Smooth muscle cell (in vitro differentiated cells): ENCODE measurements around the gene FAM174B. TPM values are rescaled to one million over a fixed set of nuclear protein-coding genes. Genes with fewer than 3 reads are reported as not detected.
A peak's percentile ranks its signal among the peaks of the same experiment; 100 is the strongest.

Experiments used
- DNase-seq: peaks from one replicate; lab custom pipeline; 2025; ENCODE audit not compliant: unreplicated experiment; lab: John Stamatoyannopoulos, UW
- H2AFZ ChIP-seq: fragments of 200-600 bp; sonication (generic); 2 replicates; pipeline ENCODE4 v1.6.0; 2016; ENCODE audit warnings: antibody characterized with exemption, low read depth, mild to moderate bottlenecking
- H3F3A ChIP-seq: fragments of 200-600 bp; sonication (generic); 2 replicates; pipeline ENCODE4 v1.6.0; 2017; ENCODE audit warnings: antibody characterized with exemption, low read depth
- H3K27ac ChIP-seq: fragments of 200-600 bp; sonication (generic); 2 replicates; pipeline ENCODE4 v1.5.1; 2016; ENCODE audit warnings: low read depth, mild to moderate bottlenecking
- H3K27me3 ChIP-seq: fragments of 200-600 bp; sonication (generic); 2 replicates; pipeline ENCODE4 v1.6.1; 2016; ENCODE audit warnings: low read depth, mild to moderate bottlenecking
- H3K36me3 ChIP-seq: fragments of 200-600 bp; sonication (generic); 2 replicates; pipeline ENCODE4 v1.5.1; 2016; ENCODE audit warnings: low read depth
- H3K4me1 ChIP-seq: fragments of 200-600 bp; sonication (generic); 2 replicates; pipeline ENCODE4 v1.5.1; 2016; ENCODE audit warnings: low read depth
- H3K4me2 ChIP-seq: fragments of 200-600 bp; sonication (generic); 2 replicates; pipeline ENCODE4 v1.6.0; 2016; ENCODE audit warnings: mild to moderate bottlenecking
- H3K4me3 ChIP-seq: fragments of 200-600 bp; sonication (generic); 2 replicates; pipeline ENCODE4 v1.5.1; 2016; ENCODE audit warnings: mild to moderate bottlenecking
- H3K79me2 ChIP-seq: fragments of 200-600 bp; sonication (generic); 2 replicates; pipeline ENCODE4 v1.6.0; 2016; ENCODE audit warnings: low read depth, mild to moderate bottlenecking
- H3K9ac ChIP-seq: fragments of 200-600 bp; sonication (generic); 2 replicates; pipeline ENCODE4 v1.6.0; 2016; ENCODE audit warnings: low read depth
- H3K9me3 ChIP-seq: fragments of 200-600 bp; sonication (generic); replicated peaks from 2 replicates; pipeline ENCODE4 v1.5.1; 2016; ENCODE audit warnings: low read depth
- H4K20me1 ChIP-seq: fragments of 200-600 bp; sonication (generic); 2 replicates; pipeline ENCODE4 v1.6.0; 2016; ENCODE audit warnings: low read depth
- CTCF ChIP-seq: fragments of 200-600 bp; sonication (generic); IDR thresholded peaks from 2 replicates; pipeline ENCODE4 v1.5.1; 2017; ENCODE audit warnings: borderline replicate concordance, mild to moderate bottlenecking, antibody characterized with exemption; ENCODE audit not compliant: insufficient read depth, poor library complexity, severe bottlenecking
- WGBS: methylation state at CpG from one replicate; pipeline ENCODE4 v1.1.7; 2016; ENCODE audit warnings: low lambda C conversion rate; 5-methylcytosine and 5-hydroxymethylcytosine counted together
- polyA plus RNA-seq: library from polyadenylated mRNA; unstranded; fragments of >200 nt; fragmentation: Nextera tagmentation; extraction: Ambion mirVana; gene quantifications from 2 replicates; pipeline ENCODE4 v1.2.1, GENCODE V29; 2016
- total RNA-seq: library from RNA; depleted of rRNA; stranded (reverse); fragments of >200 nt; gene quantifications from 2 replicates; pipeline ENCODE4 v1.2.3, GENCODE V29; 2014

The FAM174B gene
- total and polyA plus RNA-seq, 2 experiments from 2014 or later: 2.0 to 2.1 TPM

- Histone ChIP-seq H3K27me3 (no peaks in the 10 kb centered on the region), H3K4me2 (no peak overlapping the region), H3K9ac (no peak overlapping the region), H3K9me3 (no peaks in the 10 kb centered on the region), H3K36me3 (no peaks in the 10 kb centered on the region), H3K4me3 (no peak overlapping the region), H3K27ac (no peak overlapping the region), H3K4me1 (peaks cover 27% of the 10 kb centered on the region), H3K79me2 (no peaks in the 10 kb centered on the region), H4K20me1 (no peaks in the 10 kb centered on the region), H3F3A (peaks cover 5% of the 10 kb centered on the region), H2AFZ (no peak overlapping the region)
- WGBS: over 99% methylated on average over 19 of the region's 19 CpGs
- TF ChIP-seq CTCF: no peak
- DNase-seq: no peak
These were observed 33.5 kb downstream of the FAM174B start for GRCh38 chr15:92621972-92622533.

DNA sequence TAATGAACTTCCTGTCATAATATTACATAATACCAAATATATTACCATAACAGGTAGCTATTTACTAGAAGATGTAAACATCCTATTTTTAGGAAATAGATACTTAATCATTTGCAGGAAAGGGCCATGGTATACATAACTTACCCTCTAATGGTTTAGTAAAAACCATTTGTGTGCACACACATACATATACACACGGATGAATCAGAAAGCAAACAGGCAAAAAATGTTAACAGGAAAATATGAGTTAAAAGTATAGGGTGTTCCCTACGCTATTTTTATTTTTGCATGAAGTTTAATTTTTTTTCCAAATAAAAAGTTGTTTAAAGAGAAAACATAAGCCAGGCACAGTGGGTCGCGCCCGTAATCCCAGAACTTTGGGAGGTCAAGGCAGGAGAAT is 34.6 kb downstream of the FAM174B start:
- H4K20me1 ChIP-seq: no peaks in the 10 kb centered on the region
- no peak overlapping the region for H3K4me2 ChIP-seq
- H3K4me3 ChIP-seq: no peak overlapping the region
- H3K27me3 ChIP-seq: no peaks in the 10 kb centered on the region
- H2AFZ ChIP-seq: no peak overlapping the region
- TF ChIP-seq CTCF: no peak
- H3K27ac ChIP-seq: no peak overlapping the region
- peaks cover 30% of the 10 kb centered on the region for H3K4me1 ChIP-seq
- no peak for DNase-seq
- WGBS: 93% methylated on average over 5 of the region's 5 CpGs
- H3K9ac ChIP-seq: no peak overlapping the region
- no peaks in the 10 kb centered on the region for H3K36me3 ChIP-seq
- H3F3A ChIP-seq: peaks cover 5% of the 10 kb centered on the region
- H3K9me3 ChIP-seq: no peaks in the 10 kb centered on the region
- H3K79me2 ChIP-seq: no peaks in the 10 kb centered on the region

DNA sequence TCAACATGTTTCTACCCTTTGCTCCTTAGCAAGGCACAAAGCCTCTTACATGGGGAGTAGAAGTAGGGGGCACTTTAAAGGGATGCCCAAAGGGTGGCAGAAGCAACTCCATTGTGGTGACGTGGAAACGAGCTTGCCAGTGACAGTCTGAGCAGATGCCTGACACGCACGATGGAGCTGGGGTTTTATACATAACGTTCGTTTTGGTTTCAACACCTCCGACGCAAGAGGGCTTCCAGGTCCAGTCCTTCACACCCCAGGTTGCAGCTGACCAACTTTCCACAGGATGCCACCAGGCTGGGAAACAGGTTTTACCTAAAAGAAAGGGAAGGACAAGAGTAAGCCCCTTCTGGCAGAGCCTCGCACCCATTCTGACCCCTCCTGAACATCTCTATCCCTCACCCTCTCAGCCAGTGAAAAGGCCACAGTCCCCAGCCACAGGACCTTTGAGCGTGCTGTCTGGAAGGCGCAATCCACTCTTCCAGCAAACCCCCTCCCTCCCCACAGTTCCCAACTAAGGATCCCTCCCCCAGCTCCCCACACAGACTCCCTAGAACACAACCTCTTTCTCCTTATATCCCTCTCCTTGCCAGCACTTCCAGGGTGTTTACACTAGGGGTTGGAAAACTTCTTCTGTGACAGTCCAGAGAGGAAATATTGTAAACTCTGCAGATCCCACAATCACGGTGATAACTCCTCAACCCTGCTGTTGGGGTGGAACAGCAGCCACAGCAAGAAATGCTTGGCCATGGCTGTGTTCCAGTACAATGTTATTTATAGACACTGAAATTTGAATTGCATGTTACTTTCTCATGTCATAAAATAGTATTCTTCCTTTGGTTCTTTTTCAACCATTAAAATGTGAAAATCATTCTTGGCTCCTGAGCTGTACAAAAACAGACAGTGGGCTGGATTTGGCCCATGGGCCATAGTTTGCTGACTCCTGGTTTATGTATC is 36.2 kb downstream of the FAM174B start:
- no peak for TF ChIP-seq CTCF
- H3K36me3 ChIP-seq: no peaks in the 10 kb centered on the region
- no peak overlapping the region for H3K9ac ChIP-seq
- H4K20me1 ChIP-seq: no peaks in the 10 kb centered on the region
- H3K27me3 ChIP-seq: no peaks in the 10 kb centered on the region
- H2AFZ ChIP-seq: no peak overlapping the region
- H3K4me2 ChIP-seq: no peak overlapping the region
- no peaks in the 10 kb centered on the region for H3K79me2 ChIP-seq
- peak overlapping the region; percentile 36 for H3K27ac ChIP-seq
- no peak overlapping the region for H3K4me3 ChIP-seq
- 84% methylated on average over 10 of the region's 12 CpGs for WGBS
- no peaks in the 10 kb centered on the region for H3K9me3 ChIP-seq
- no peak for DNase-seq
- no peaks in the 10 kb centered on the region for H3F3A ChIP-seq
- H3K4me1 ChIP-seq: peaks cover 16% of the 10 kb centered on the region
